Dedifferentiated amniotic fluid mesenchymal stem cell (primary cell): ENCODE results near the gene BOD1.
"Not testable (repeated sequence)": the region's sequence is repeated elsewhere in the genome, so short reads cannot be mapped to it uniquely, and the experiment has no call there.

Source experiments
- DNase-seq: peaks from one replicate; pipeline ENCODE4 v3.0.0-alpha.2; 2016; ENCODE audit errors: extremely low spot score

BOD1 gene

DNA sequence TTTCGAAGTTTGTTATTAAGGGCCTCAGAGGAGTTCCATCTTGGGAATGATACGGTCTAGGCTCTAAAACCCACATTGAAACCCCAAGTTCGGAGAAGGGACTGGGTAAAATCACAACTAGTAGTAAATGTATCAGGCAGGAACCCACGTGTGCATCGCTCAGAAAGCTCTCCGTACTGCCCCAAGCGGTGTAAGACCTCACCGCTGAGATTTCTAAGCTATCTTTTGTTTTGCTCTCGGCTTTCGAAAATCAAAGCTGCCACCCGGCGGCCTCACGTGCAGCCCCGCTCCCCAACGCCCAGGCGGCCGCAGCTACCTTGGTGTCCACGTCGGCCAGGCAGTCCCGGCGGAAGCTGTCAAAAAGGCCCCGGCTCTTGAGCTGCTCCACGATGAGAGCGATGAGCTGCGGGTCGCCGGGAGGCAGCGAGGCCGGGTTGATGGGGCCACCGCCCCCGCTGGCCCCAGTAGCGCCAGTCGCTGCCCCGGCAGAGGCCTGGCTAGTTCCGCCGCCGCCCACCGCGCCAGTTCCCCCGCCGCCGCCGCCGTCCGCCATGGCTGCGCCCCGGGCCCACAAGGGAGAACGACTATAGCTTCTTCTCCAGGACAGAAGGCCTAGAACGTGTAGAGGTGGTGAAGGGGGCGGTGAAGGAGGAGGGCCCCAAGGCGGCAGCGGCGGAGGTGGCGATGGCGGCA is 420 bp downstream of the BOD1 start:
- DNase-seq: peak; percentile 84

DNA sequence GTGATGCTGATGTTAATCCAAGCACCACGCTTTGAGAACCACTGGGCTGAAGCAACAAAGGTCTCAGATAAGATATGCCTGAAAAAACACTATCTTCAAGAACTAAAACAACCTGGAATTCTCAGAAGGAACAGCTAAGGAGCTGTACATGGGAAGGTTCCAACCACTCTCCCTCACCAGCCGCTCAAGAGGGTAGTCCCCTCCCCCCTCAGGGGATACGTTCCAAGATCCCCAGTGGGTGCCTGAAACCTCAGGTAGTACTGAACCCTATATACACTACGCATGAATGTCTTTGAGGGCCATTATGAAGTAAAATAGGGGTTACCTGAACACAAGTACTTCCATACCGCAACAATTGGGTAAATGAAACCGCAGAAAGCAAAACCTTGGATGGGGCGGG is 1.9 kb downstream of the BOD1 start:
- DNase-seq: no peak

DNA sequence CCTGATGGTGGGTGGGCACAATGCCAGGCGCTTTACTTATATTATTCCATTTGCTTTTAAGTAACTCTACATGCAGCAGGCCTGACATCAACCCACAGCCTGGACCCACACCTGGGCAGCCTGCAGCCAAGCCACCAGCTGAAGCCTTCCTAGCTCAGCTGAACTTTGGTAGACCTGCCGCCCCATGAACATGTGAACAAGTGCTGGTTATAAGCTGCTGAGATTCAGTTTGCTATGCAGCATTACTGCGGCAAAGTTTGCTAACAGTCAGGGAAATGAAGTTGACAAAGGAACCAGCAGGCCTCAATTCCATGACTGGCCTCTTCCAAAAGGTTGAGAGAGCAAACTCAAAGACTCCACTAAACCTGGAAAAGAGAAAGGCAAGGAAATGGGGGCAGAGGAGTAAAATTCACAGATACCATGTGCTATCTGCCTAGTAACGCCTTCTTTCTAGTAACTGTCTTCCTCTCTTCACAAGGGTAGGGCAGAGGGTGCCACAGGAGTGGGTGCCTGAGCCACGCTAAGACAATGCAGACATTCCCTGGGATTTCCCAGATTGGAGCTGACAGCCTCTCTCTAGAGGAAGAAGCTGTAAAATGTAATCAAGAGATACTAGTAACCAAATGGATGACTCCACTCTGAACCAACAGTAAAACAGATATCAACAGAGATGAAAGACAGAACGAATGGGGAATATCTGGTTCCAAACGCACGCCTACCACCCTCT is 2.9 kb downstream of the BOD1 start:
- DNase-seq: no peak

DNA sequence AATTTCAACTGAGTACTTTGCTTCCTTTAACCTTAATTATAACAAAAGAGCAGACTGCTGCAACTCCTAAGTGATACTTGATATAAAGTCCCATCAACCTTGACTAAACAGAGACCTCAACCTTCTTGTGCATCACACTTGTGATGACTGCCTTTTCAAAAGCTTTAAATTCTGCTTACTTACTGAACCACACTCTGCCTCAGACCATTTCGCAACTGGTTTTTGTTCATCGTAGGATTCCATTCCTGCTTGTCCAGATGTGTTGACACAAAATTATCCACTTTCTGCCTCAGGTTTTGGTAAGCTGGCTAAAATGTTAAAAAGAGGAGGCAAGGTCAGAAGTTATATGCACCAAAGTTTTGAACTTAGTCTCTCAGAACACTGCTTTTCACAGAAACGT is 3.5 kb downstream of the BOD1 start:
- no peak for DNase-seq

DNA sequence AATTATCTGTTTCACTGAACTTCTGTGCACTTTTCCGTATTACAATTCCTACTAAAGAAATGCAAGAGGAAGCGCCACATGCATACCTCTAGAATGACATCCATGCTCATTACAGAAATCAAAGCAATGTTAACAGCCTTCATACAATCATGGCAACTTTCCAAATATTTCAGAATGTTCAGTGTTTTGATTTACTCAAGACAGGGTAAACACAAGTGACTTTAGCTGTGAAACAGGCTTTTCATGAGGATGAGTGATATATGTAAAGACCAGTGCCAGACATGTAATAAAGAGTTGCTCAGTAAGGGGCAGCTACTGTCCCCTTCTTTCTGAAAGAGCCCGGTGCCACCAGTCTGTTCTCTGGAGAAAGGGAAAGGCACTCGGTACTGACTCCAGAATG is 4.7 kb downstream of the BOD1 start:
- DNase-seq: no peak

DNA sequence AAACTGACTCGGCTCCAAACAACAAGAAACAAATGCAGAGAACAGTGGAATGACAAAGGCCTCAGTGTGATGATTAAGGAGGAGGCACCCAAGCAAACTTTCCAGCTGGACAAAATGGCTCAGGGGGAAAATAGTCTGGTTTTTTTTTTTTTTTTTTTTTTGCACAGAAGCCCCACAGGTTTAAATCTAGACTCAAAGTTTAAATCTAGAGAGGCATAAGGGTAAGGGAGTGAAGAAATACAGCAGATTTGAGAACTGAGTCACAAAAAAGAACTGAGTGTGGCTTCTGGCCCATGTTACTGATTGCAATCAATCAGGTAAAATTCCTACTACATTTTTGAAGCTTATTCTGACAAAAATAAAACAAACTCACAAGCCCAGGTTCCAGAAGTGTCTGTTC is 12.3 kb downstream of the BOD1 start:
- no peak for DNase-seq

DNA sequence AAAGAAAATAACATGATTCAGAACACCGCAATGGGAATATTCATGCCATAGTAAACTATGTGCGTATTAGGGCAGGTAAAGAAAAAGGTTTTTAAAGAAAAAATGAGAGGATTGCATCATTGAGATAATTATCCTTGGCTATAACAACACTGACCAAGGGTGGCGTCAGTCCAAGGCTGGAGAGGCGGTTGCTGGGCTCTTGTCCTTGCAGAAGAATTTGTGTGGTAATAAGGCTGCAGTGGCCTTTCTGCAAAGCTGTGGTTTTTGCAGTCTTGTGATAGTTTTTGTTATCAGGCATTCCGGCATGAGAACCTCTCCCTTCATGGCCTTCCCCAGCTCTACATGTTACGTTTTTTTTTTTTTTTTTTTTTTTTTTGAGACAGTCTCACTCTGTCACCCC is 14.0 kb downstream of the BOD1 start:
- DNase-seq: peak; percentile 34

DNA sequence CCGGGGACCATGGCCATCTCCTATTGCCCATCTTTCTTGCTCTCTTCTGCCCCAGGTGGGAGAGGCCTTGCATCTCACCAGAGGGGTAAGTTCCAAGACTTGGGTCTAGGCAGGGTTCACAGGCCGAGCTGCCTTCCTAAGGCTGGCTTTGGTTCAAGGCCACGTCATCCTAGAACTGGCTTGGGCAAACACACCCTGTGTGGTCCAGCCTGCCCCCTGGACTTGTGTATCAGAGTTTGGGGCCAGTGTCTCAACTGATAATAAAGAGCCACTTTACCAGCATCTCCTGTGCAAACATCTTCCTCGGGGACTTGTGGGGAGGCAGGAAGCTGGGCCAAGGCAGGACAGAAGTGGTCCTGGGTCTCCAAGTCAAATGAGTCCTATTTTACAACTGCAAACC is 17.8 kb downstream of the BOD1 start:
- DNase-seq: no peak

DNA sequence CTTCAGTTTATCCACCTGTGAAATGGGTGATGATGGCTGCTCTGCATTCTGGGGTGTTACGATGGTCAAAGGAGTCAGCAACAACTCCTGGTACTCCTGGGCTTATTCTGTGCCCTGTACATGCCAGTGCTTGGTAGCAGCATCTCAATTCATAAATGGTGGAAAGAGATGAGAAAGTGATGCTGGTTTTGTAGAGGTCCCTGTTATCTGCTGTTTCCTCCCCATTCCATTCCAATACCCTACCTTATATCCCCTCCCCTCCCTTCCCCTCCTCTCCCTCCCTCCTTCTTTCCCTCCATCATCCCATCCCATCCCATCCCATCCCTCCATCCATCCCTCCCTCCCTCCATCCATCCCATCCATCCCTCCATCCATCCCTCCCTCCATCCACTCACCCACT is 19.1 kb downstream of the BOD1 start:
- no peak for DNase-seq

DNA sequence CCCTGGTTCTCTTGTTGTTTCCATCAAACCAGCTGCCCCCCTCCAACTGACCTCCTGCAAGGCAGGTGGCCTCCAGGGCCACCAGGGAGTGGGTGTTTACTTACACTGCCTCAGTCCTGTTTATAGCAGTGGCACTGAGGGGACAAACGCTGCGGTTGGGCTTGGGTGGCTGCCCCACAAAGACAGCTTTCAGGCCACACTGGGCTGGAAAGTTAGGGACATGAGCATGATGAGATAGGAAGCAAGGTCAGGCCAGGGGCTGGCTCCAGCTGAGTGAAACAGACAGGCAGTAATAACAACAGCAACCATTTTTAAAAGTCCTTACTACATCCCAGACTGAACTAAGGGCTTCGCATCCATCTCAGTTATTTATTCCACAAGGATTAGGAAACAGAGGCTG is 20.6 kb downstream of the BOD1 start:
- no peak for DNase-seq

DNA sequence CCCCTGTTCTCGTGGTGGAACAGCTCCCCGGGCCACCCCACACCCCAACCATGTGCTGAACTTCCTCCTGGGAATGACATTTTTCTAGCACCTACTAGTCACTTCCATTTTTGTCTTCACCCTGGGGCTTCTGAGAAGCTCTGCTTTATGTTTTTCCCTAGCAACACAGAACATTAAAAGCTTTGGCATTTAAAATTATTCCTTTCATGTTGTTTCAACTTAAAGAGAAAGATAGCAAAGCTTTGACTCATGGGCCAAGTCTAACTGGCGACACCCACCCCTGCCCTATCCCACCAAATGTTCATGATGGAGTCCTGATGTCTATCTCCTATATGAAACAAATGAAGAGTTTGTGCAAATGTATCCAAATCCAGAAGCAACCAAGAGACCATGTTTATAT is 22.4 kb downstream of the BOD1 start:
- DNase-seq: no peak

DNA sequence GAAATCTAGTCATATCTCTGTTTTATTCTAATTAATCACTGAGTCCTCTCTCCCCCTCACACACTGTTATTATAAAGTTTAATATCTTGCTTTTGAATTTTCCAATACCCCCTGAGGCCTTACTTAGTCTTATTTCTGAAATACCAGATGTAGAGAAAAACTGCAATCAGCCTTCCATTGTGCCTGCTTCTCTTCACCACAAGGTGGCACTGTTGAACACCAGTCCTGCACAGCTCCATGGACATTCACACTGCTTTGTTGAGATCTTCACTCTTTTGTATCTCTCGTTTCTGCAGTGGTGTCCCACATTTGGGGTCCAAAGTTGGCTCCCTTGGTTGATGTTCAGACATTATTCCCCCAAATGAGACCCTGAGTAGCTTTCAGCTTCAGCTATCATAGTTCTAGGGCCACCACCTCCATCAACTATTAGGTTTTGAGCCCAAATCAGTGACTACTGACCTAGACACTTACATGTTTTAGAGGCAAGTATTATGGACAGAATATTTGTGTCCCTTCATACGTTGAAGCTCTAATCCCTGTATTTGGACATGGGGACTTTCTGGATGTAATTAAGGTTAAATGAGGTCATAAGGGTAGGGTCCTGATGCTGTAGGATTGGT is 24.3 kb downstream of the BOD1 start:
- DNase-seq: no peak

DNA sequence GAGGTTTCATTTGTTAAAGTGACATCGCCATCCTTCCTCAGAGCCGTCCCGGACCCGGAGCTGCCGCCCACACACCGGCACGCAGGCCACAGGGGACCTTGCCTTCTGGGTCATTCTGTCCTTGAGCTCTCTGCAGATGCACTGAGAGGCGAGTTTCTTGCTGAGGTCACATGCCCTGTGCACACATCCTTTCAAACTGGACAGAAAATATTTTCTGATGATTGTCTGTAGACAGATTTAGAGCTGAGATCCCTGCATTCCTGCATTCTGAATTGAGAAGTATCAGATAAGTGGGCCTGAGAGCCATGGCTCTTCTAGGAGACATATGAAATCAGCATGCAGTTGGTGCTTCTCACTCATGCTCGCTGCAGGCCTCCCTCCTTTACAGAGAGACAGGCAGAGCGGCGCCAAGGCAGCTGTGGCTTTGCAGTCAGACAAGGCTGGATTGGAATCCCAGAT is 25.4 kb downstream of the BOD1 start:
- DNase-seq: no peak

DNA sequence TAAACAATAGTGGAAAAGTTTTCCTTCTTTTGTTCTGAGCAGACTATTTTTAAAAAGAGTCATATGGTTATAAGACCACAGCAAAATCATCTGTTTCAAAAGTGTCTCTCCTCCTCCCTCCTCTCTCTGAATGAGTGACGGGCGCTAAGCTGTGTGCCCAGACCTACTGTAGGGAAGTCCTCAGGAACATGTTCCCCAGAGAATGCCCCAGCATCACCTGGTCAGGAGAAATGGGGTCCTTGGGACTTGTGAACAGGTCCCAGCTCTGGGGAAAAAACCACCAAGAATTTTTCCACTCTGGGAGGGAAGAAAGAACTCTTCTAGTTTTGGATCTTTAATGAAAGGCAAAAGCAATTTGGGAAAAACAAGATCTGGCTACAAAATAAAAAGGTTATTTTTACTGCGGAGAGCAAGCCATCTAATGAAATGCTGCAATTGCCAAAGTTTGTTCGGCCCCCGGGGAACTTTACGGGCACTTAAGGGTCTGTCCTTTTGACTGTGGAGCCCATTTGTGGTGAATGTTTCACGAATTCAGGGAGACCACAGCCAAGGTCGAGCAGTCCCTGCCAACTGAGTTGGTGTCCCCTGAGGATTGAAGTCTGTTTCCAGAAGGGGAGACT is 25.9 kb downstream of the BOD1 start:
- DNase-seq: no peak

DNA sequence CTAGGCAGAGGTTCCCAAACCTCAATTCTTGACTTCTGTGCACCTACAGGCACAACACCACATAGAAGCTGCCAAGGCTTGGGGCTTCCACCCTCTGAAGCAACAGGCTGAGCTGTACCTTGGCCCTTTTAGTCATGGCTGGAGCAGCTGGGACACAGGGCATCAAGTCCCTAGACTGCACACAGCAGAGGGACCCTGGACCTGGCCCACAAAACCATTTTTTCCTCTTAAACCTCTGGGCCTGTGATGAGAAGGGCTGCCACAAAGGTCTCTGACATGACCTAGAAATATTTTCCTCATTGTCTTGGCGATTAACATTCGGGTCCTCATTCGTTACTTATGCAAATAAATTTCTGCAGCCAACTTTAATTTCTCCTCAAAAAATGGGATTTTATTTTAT is 30.3 kb downstream of the BOD1 start:
- DNase-seq: not testable (repeated sequence)

DNA sequence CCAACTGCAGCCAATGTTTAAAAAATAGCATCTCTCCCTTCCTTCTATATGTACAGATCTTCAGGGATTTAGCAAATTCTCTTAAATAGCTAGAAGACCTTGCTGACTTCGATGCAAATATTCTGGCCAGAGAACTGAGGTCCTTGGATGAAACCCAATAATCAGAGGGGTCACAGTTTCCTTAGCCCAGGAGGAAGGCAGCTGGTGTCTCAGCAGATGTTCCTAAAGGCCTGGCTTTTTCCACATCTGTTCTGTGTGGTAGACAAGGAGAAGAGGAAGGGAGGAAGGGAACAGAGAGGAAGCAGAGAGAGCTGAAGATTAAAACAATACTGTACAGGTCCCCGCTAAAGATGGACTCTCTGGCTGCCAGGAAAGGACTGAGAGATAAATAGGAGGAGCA is 33.1 kb downstream of the BOD1 start:
- no peak for DNase-seq

DNA sequence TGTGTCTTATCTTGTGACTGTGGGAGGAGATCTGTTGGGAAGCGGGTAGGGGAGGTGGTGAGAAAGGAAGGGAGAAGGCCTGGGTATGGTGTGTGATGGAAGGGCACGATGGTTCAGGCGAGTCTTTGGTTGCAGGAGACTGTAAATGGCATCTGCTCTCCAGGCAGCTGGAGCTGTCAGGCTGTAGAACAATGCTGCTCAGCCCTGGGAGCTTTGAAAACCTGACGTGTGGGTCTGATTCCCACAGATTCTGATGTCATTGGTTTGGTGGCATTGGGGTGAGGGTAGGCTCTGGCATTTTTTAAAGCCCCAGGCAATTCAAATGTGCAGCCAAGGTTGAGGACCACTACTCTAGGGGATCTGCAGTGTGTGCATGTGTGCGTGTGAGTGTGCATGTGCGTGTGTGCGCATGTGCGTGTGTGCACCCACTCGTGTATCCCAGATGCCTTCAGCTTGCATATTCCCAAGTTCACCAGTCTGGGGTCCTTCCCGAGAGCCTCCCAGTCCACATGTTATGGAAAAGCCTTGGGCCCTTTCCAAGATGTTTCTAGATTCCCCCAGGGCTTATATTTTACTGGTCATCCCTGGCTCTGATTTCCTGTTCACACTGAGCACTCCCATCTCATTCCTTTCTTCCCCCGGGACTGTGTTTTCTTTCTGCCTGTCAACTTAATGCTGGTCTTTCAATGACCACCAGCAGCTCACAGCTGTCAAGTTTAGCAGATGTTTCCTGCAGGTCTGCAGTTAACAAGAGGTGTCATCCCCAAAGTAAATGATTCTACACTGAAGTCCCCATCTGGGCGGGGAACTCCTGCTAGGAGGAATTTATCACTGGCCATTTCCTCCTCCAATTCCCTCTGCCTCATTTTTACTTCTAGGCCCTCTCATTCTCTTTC is 34.0 kb downstream of the BOD1 start:
- peak; percentile 40 for DNase-seq

DNA sequence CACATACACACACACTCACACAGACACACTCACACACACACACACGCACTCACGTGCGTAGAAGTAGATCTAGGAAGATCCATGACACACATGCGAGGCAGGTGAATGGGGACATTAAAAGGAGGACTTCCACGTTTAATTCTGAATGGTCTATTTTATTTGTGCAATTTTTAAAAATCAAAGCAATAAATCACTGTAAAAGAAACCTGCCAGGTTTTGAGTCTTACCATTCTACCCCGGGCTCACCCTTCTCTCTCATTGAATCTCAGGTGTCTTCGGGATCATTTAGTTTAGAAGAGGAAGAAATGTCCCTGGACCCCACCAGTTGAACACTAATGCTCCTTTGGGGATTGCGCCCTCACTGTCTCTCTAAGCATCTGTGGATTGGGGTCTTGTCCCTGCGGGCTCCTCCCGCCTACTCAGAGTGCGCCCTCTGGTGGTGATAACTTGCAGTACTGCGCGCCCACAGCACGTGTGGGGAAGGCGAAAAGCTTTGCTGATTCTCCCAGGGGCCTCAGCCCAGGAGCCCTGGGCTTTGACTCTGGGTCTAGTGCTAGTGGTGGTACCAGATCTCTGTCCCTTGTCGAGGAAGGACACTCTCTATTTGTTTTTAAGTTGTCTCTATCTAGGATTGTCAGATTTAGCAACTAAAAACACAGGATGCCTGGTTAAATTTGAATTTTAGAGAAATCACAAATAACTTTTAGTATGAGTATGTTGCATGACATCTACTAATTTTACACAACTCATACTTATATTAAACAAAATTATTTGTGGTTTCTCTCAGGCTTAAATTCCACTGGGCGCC is 34.8 kb downstream of the BOD1 start:
- DNase-seq: no peak

DNA sequence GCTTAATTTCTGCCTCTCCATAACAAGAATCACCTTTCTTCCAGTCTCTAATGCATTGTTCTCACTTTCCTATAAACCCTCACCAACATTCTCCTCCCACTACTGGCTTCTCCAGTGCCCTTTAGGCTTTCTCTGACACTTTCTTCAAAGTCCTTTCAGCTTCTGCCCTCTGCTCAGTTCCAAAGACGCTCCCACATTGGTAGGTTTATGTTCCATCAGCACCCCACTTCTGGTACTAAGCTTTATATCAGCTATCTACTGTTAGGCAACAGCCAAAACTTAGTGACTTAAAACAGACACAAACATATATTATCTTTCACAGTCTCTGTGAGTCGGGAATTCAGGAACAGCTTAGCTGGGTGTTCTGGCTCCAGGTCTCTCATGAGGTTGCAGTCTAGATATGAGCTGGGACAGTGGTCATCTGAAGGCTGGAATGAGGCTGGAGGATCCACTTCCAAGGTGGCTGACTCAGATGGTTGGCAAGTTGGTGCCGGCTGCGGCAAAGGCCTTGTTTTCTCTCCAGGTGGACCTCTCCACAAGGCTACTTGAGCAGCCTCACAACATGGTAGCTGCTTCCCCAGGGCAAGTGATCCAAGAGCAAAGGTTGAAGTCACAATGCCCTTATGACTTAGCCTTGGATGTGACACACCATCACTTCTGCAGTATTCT is 37.4 kb downstream of the BOD1 start:
- no peak for DNase-seq

DNA sequence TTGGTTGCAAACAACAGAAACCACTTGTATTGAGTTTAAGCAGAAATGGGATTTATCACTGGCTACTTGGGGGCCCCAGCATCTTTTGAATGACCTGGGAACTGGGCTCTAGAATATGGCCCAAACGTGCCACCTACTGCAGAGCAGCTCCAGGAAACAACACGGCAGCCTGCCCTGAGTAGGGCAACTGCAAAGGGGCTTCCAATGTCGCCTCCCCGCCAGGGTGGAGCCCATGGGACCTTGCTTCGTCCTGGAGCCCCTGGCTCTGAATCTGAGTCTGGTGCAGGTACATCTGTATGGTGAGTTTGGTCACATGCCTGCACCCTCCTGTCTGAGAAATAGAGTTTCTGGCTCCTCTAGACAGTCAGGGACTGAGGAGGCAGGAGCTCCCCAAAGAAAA is 38.6 kb downstream of the BOD1 start:
- DNase-seq: no peak
